H9 (cell line): Measurements from ENCODE around the gene COL4A2. TPM values are rescaled to one million over a fixed set of nuclear protein-coding genes. Genes with fewer than 3 reads are reported as not detected.
A peak's percentile ranks its signal among the peaks of the same experiment; 100 is the strongest.

Experiments used
- DNase-seq: peaks from one replicate; pipeline ENCODE4 v3.0.0-alpha.2; 2017
- H2AFZ ChIP-seq: one replicate; pipeline ENCODE4 v1.6.1; 2013; ENCODE audit warnings: mild to moderate bottlenecking, low read length, control low read depth, moderate library complexity
- H2AK5ac ChIP-seq: 2 replicates; pipeline ENCODE4 v1.6.1; 2013; ENCODE audit warnings: low read length, control low read depth, mixed read lengths; ENCODE audit not compliant: insufficient read length
- H2BK120ac ChIP-seq: one replicate; pipeline ENCODE4 v1.6.1; 2013; ENCODE audit warnings: low read depth, mild to moderate bottlenecking, low read length, control low read depth, inconsistent platforms; ENCODE audit not compliant: poor library complexity, severe bottlenecking
- H2BK12ac ChIP-seq: 2 replicates; pipeline ENCODE4 v1.6.1; 2013; ENCODE audit warnings: low read length, control low read depth, mixed read lengths, low read depth; ENCODE audit not compliant: insufficient read length
- H2BK15ac ChIP-seq: 2 replicates; pipeline ENCODE4 v1.6.1; 2013; ENCODE audit warnings: low read depth, low read length, control low read depth
- H2BK20ac ChIP-seq: one replicate; pipeline ENCODE4 v1.6.1; 2013; ENCODE audit warnings: low read depth, mild to moderate bottlenecking, low read length, control low read depth, inconsistent platforms; ENCODE audit not compliant: poor library complexity, severe bottlenecking
- H2BK5ac ChIP-seq: 2 replicates; pipeline ENCODE4 v1.6.1; 2013; ENCODE audit warnings: low read length, control low read depth, mixed read lengths; ENCODE audit not compliant: insufficient read length
- H3K14ac ChIP-seq: 2 replicates; pipeline ENCODE4 v1.6.1; 2013; ENCODE audit warnings: low read length, control low read depth; ENCODE audit not compliant: insufficient read depth
- H3K18ac ChIP-seq: 2 replicates; pipeline ENCODE4 v1.6.1; 2013; ENCODE audit warnings: low read depth, mild to moderate bottlenecking, mixed read lengths, low read length, control low read depth; ENCODE audit not compliant: insufficient read length
- H3K23ac ChIP-seq: 2 replicates; pipeline ENCODE4 v1.6.1; 2013; ENCODE audit warnings: low read length, control low read depth, mixed read lengths, low read depth; ENCODE audit not compliant: insufficient read length
- H3K23me2 ChIP-seq: 2 replicates; pipeline ENCODE4 v1.6.1; 2013; ENCODE audit warnings: low read depth, mild to moderate bottlenecking, mixed read lengths, low read length, control low read depth; ENCODE audit not compliant: insufficient read length, poor library complexity, severe bottlenecking
- H3K27ac ChIP-seq: 2 replicates; pipeline ENCODE4 v1.5.1; 2013; ENCODE audit warnings: low read length, control low read depth, mixed read lengths, low read depth; ENCODE audit not compliant: insufficient read length
- H3K27me3 ChIP-seq: 2 replicates; pipeline ENCODE4 v1.6.1; 2013; ENCODE audit warnings: low read length, control low read depth, inconsistent platforms; ENCODE audit not compliant: insufficient read depth
- H3K4ac ChIP-seq: 2 replicates; pipeline ENCODE4 v1.6.1; 2013; ENCODE audit warnings: low read depth, mild to moderate bottlenecking, control low read depth, inconsistent platforms, low read length, moderate library complexity
- H3K4me1 ChIP-seq: 2 replicates; pipeline ENCODE4 v1.6.1; 2013; ENCODE audit warnings: low read length, control low read depth, inconsistent platforms; ENCODE audit not compliant: insufficient read depth
- H3K4me2 ChIP-seq: 2 replicates; pipeline ENCODE4 v1.6.1; 2013; ENCODE audit warnings: low read length, control low read depth, mixed read lengths; ENCODE audit not compliant: insufficient read length, insufficient read depth
- H3K56ac ChIP-seq: 2 replicates; pipeline ENCODE4 v1.6.1; 2013; ENCODE audit warnings: low read depth, mild to moderate bottlenecking, mixed read lengths, low read length, control low read depth; ENCODE audit not compliant: insufficient read length
- H3K79me1 ChIP-seq: 2 replicates; pipeline ENCODE4 v1.6.1; 2013; ENCODE audit warnings: low read depth, mild to moderate bottlenecking, moderate library complexity, low read length, control low read depth, inconsistent platforms; ENCODE audit not compliant: insufficient read depth, poor library complexity, severe bottlenecking
- H3K79me2 ChIP-seq: 2 replicates; pipeline ENCODE4 v1.6.1; 2013; ENCODE audit warnings: low read length, control low read depth, inconsistent platforms; ENCODE audit not compliant: insufficient read depth
- H3K9ac ChIP-seq: 2 replicates; pipeline ENCODE4 v1.6.1; 2013; ENCODE audit warnings: low read length, control low read depth, mixed read lengths; ENCODE audit not compliant: insufficient read length; ENCODE audit errors: extremely low read depth
- H3K9me3 ChIP-seq: one replicate; pipeline ENCODE4 v1.6.1; 2013; ENCODE audit warnings: low read depth, low read length, inconsistent platforms; ENCODE audit not compliant: control insufficient read depth
- H3T11ph ChIP-seq: one replicate; pipeline ENCODE4 v1.6.1; 2013; ENCODE audit warnings: mild to moderate bottlenecking, low read length, control low read depth, inconsistent platforms
- H4K20me1 ChIP-seq: one replicate; pipeline ENCODE4 v1.6.1; 2013; ENCODE audit not compliant: control insufficient read depth, insufficient read length, insufficient read depth
- H4K5ac ChIP-seq: 2 replicates; pipeline ENCODE4 v1.6.1; 2013; ENCODE audit warnings: low read depth, mild to moderate bottlenecking, mixed read lengths, low read length, control low read depth; ENCODE audit not compliant: insufficient read length
- H4K8ac ChIP-seq: replicated peaks from 2 replicates; pipeline ENCODE4 v1.6.1; 2013; ENCODE audit warnings: low read length, control low read depth, mixed read lengths, low read depth; ENCODE audit not compliant: insufficient read length
- H4K91ac ChIP-seq: 2 replicates; pipeline ENCODE4 v1.6.1; 2013; ENCODE audit warnings: low read depth, mild to moderate bottlenecking, moderate library complexity, mixed read lengths, low read length, control low read depth; ENCODE audit not compliant: insufficient read length
- H3K27ac Mint-ChIP-seq, 3 experiments: 2 replicates in 2 of 3; 3 replicates in 1 of 3; pipeline ENCODE4 v1.8.0; 2020 to 2021; ENCODE audit warnings: mixed read lengths in 3 of 3, mild to moderate bottlenecking in 1 of 3, moderate library complexity in 1 of 3
- H3K27me3 Mint-ChIP-seq: 2 replicates; pipeline ENCODE4 v1.8.0; 2021; ENCODE audit warnings: low read depth, mild to moderate bottlenecking, moderate library complexity, mixed read lengths
- H3K36me3 Mint-ChIP-seq, 3 experiments: 2 replicates in 2 of 3; 3 replicates in 1 of 3; pipeline ENCODE4 v1.8.0; 2020 to 2021; ENCODE audit warnings: low read depth in 3 of 3, mixed read lengths in 3 of 3; ENCODE audit not compliant: insufficient read depth in 1 of 3
- H3K4me1 Mint-ChIP-seq, 2 experiments: 2 replicates each; pipeline ENCODE4 v1.8.0; 2020; ENCODE audit warnings: mixed read lengths in 2 of 2
- H3K4me3 Mint-ChIP-seq, 2 experiments: 2 replicates in 1 of 2; 3 replicates in 1 of 2; pipeline ENCODE4 v1.8.0; 2020 to 2021; ENCODE audit warnings: mild to moderate bottlenecking in 2 of 2, mixed read lengths in 2 of 2, moderate library complexity in 1 of 2
- H3K9me3 Mint-ChIP-seq, 2 experiments: 2 replicates in 1 of 2; 3 replicates in 1 of 2; pipeline ENCODE4 v1.8.0; 2020; ENCODE audit warnings: mild to moderate bottlenecking in 2 of 2, mixed read lengths in 2 of 2, moderate library complexity in 1 of 2
- CTCF ChIP-seq: fragments of 200-600 bp; sonication (generic); conservative IDR thresholded peaks from 3 replicates; pipeline ENCODE4 v1.8.0; 2021; ENCODE audit warnings: antibody characterized with exemption, mild to moderate bottlenecking
- WGBS: extraction: QIAGEN DNeasy Blood & Tissue Kit; methylation state at CpG from one replicate; pipeline ENCODE4 v1.1.7; 2013; ENCODE audit warnings: missing lambda C conversion rate, low lambda C conversion rate, mixed read lengths; ENCODE audit not compliant: insufficient read length; ENCODE audit errors: extremely low coverage; 5-methylcytosine and 5-hydroxymethylcytosine counted together
- total RNA-seq: library from RNA; stranded (reverse); gene quantifications from 2 replicates; pipeline ENCODE4 v1.2.1, GENCODE V29; 2021

COL4A2 gene
- total RNA-seq, 1 experiment from 2014 or later = 76.5 TPM

- H4K91ac ChIP-seq = no peak overlapping the region
- no peak overlapping the region for H4K8ac ChIP-seq
- Mint-ChIP-seq H3K27me3 (peaks cover 15% of the 10 kb centered on the region), H3K9me3 (peaks cover 3 to 6% of the 10 kb centered on the region in 2 experiments; a peak in 2 of 5 replicates), H3K4me1 (peaks cover 25 to 47% of the 10 kb centered on the region in 2 experiments), H3K36me3 (peaks cover 8 to 17% (median 10%) of the 10 kb centered on the region in 3 experiments), H3K27ac (no peak overlapping the region), H3K4me3 (peak overlapping the region; percentile 62 to 76)
- H2BK15ac ChIP-seq = no peak overlapping the region
- H3K4ac ChIP-seq = no peak overlapping the region
- H3K4me1 ChIP-seq = peaks cover 10% of the 10 kb centered on the region; the same call in 1 of the 2 replicates
- TF ChIP-seq CTCF = no peak
- H2BK5ac ChIP-seq = no peak overlapping the region
- H4K5ac ChIP-seq = no peak overlapping the region
- no peak overlapping the region for H3K14ac ChIP-seq
- no peak overlapping the region for H3K18ac ChIP-seq
- H3K9me3 ChIP-seq = no peaks in the 10 kb centered on the region
- H3K23me2 ChIP-seq = peaks cover 4% of the 10 kb centered on the region
- H4K20me1 ChIP-seq = no peaks in the 10 kb centered on the region
- peaks cover 5% of the 10 kb centered on the region; the same call in 1 of the 2 replicates for H3K79me2 ChIP-seq
- H3T11ph ChIP-seq = no peak overlapping the region
- H2AFZ ChIP-seq = no peak overlapping the region
- no peak overlapping the region for H2AK5ac ChIP-seq
- H3K79me1 ChIP-seq = no peaks in the 10 kb centered on the region
- no peak overlapping the region for H3K9ac ChIP-seq
- H3K27ac ChIP-seq = no peak overlapping the region
- no CpG with 5 or more reads among the region's 6 CpGs for WGBS
- H3K23ac ChIP-seq = no peak overlapping the region
- peak overlapping the region; percentile 88 for H3K4me2 ChIP-seq
- no peak overlapping the region for H2BK20ac ChIP-seq
- DNase-seq = no peak
- no peak overlapping the region for H2BK12ac ChIP-seq
- H3K27me3 ChIP-seq = no peaks in the 10 kb centered on the region; the same call in 1 of the 2 replicates
- no peak overlapping the region for H3K56ac ChIP-seq
- no peak overlapping the region for H2BK120ac ChIP-seq
Measured at GRCh38 chr13:110559986-110560385, 252.9 kb downstream of the COL4A2 start.
